Measurements from ENCODE around the gene CCDC34. TPM values are rescaled to one million over a fixed set of nuclear protein-coding genes. Genes with fewer than 3 reads are reported as not detected.

Gene CCDC34
- total RNA-seq, 4 donors from 2014 or later = 1.3 to 10.4 (median 5.2) TPM

DNA sequence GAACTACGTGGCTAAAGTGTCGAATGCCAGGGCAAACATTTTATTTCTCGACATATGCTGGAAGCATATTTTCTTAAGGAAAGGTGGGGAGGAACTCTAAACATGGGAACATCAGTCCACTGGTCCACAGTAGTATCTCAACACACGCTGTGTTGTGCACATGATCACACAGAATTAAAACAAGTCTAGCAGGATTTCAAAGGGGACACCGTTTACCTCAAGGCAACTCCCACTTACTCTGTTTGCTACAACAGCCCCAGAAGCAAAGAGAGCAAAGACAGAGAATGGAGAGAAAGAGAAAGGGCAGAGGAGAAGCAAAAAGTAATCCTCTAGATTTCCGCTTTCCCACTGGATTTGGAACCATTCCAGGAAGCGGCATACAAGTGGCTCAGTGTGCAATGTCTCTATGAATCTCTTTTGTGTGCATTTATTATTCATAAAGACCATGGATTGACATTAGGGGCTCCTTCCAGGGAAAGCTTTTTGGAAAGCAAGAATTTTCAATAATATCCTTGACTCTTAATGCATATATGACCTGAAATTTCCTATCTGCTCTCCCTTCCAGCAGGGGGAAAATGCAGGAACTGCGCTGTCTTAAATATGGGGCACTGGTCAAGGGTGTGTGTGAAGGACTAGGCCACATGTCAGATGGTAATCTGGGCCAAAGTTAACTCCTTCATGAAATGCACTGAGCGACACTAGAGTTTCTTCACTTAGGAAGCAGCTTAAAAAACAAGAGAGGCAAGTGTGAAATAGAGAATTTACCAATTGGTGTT lies 34.8 kb upstream of the CCDC34 start:
- H3K4me1 ChIP-seq = peaks cover 5 to 68% (median 21%) of the 10 kb centered on the region in 3 donors
- peaks cover 0 to 3% (median 0%) of the 10 kb centered on the region in 3 donors for H3K36me3 ChIP-seq
- TF ChIP-seq CTCF (IDR thresholded peaks at IDR 0.05) (no peak), POLR2A (IDR thresholded peaks at IDR 0.05) (no peak)
- no peaks in the 10 kb centered on the region for H3K27me3 ChIP-seq
- H3K9me3 ChIP-seq = no peaks in the 10 kb centered on the region
- 55 to 65% methylated on average over 9 of the region's 9 CpGs for WGBS, 2 donors
- no peak overlapping the region for H3K27ac ChIP-seq
- H3K4me3 ChIP-seq = no peak overlapping the region
- DNase-seq = no peak
- intact Hi-C loops (cut with DNase I) = no loop called here

DNA sequence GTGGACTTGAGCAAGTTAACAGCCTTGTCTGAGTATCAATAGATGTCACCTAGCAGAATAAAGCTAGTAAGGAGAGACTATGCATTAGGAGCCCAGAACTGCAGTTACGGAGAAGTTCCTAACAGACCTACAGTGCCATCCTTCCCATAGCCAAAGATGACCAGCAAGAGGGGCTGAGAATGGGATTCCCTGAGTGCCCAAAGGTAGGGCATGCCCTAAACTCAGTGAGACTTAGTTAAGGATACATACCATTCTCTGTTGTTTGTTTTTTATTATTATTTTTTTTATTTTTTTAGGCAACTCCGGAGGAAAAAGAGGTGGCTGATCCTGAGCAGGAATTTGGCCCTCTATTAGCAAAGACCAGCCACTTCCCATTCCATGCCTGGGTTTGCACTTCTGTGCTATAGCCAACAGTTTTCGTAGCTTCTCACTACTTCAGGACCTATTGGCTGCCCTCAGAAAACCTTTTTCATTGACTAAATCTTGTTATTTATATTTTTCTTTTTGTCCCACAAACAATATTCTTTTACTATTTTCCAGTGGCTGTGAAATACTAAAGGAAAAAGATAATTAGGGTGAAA lies 33.3 kb upstream of the CCDC34 start:
- intact Hi-C loops (cut with DNase I) = no loop called here
- no peak for DNase-seq
- TF ChIP-seq POLR2A (IDR thresholded peaks at IDR 0.05) (no peak), CTCF (IDR thresholded peaks at IDR 0.05) (no peak)
- WGBS, 2 donors = 73 to 76% methylated on average over 3 of the region's 3 CpGs
- H3K27ac ChIP-seq = peak overlapping the region in 3 of 4 donors; percentile 1 to 63 (median 53)
- no peaks in the 10 kb centered on the region for H3K27me3 ChIP-seq
- no peaks in the 10 kb centered on the region for H3K9me3 ChIP-seq
- peaks cover 5 to 74% (median 28%) of the 10 kb centered on the region in 3 donors for H3K4me1 ChIP-seq
- no peak overlapping the region for H3K4me3 ChIP-seq
- no peaks in the 10 kb centered on the region for H3K36me3 ChIP-seq

GRCh38 chr11:27395556-27396258 lies 32.7 kb upstream of the CCDC34 start:
- H3K4me1 ChIP-seq = peaks cover 5 to 81% (median 28%) of the 10 kb centered on the region in 3 donors
- H3K27ac ChIP-seq = peak overlapping the region in 3 of 4 donors; percentile 1 to 63 (median 53)
- H3K27me3 ChIP-seq = no peaks in the 10 kb centered on the region
- no peaks in the 10 kb centered on the region for H3K36me3 ChIP-seq
- no peaks in the 10 kb centered on the region for H3K9me3 ChIP-seq
- TF ChIP-seq POLR2A (IDR thresholded peaks at IDR 0.05) (no peak), CTCF (IDR thresholded peaks at IDR 0.05) (no peak)
- DNase-seq = no peak
- WGBS, 2 donors = 39 to 50% methylated on average over 7 of the region's 7 CpGs
- H3K4me3 ChIP-seq = no peak overlapping the region
- intact Hi-C loops (cut with DNase I) = no loop called here

DNA sequence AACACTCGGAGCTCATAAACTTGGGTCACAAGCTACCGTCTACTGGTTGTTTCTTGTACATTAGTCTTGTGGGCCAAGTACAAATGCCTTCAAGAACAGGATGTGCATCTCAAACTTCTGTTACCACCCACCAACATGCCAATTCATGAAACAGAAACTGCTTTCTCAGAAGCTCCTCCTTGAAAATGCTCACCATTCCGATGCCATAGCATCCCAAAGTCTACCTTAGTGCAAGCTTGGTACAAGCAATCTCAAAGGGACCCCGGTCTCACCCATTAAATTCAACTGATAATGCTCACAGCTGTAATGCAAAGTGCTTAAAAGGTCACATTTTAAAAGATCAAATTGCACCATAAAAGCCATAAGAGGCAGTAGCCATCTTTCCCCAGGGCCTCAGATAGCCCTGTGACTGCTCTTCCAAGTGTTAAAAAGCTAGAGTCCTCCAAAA lies 31.8 kb upstream of the CCDC34 start:
- no peaks in the 10 kb centered on the region for H3K9me3 ChIP-seq
- H3K4me3 ChIP-seq = no peak overlapping the region
- peak overlapping the region in 3 of 4 donors; percentile 22 to 63 (median 53) for H3K27ac ChIP-seq
- H3K4me1 ChIP-seq = peaks cover 5 to 84% (median 28%) of the 10 kb centered on the region in 3 donors
- H3K36me3 ChIP-seq = no peaks in the 10 kb centered on the region
- TF ChIP-seq POLR2A (IDR thresholded peaks at IDR 0.05) = no peak
- TF ChIP-seq CTCF (IDR thresholded peaks at IDR 0.05) = no peak
- no peak for DNase-seq
- WGBS, 2 donors = 53 to 62% methylated on average over 4 of the region's 4 CpGs
- intact Hi-C loops (cut with DNase I) = no loop called here
- H3K27me3 ChIP-seq = no peaks in the 10 kb centered on the region

All from esophagus squamous epithelium (tissue), 5 donors.